Measurements from ENCODE around the gene RSPH1.

The RSPH1 gene

GRCh38 chr21:42492201-42492600 is 3.8 kb downstream of the RSPH1 start:
- TF ChIP-seq ZFX (IDR thresholded peaks at IDR 0.05) = no peak
- no peak for TF ChIP-seq CTCF (conservative IDR thresholded peaks at IDR 0.05)
- no peak overlapping the region for H3K27ac ChIP-seq

- H3K27ac ChIP-seq = no peak overlapping the region
- TF ChIP-seq ZFX (IDR thresholded peaks at IDR 0.05) = no peak
Observed at GRCh38 chr21:42491328-42491727, 4.7 kb downstream of the RSPH1 start.

GRCh38 chr21:42490720-42491119 is 5.3 kb downstream of the RSPH1 start:
- TF ChIP-seq CTCF (conservative IDR thresholded peaks at IDR 0.05) = no peak
- TF ChIP-seq ZFX (IDR thresholded peaks at IDR 0.05) = no peak
- H3K27ac ChIP-seq = no peak overlapping the region

- TF ChIP-seq ZFX (IDR thresholded peaks at IDR 0.05) = no peak
- H3K27ac ChIP-seq = no peak overlapping the region
Observed at GRCh38 chr21:42489991-42490390, 6.0 kb downstream of the RSPH1 start.

- TF ChIP-seq ZFX (IDR thresholded peaks at IDR 0.05) = no peak
- no peak for TF ChIP-seq CTCF (conservative IDR thresholded peaks at IDR 0.05)
- H3K27ac ChIP-seq = no peak overlapping the region
Observed at GRCh38 chr21:42489006-42489563, 6.9 kb downstream of the RSPH1 start.

GRCh38 chr21:42486531-42486930 is 9.5 kb downstream of the RSPH1 start:
- TF ChIP-seq CTCF (conservative IDR thresholded peaks at IDR 0.05) = no peak
- H3K27ac ChIP-seq = no peak overlapping the region

GRCh38 chr21:42486072-42486471 is 10.0 kb downstream of the RSPH1 start:
- H3K27ac ChIP-seq = no peak overlapping the region

GRCh38 chr21:42484966-42485365 is 11.1 kb downstream of the RSPH1 start:
- no peak overlapping the region for H3K27ac ChIP-seq
- TF ChIP-seq ZFX (IDR thresholded peaks at IDR 0.05) (no peak), CTCF (conservative IDR thresholded peaks at IDR 0.05) (no peak)

More at GRCh38 chr21:42486072-42486471, 10.0 kb downstream of the RSPH1 start:
- TF ChIP-seq ZFX (IDR thresholded peaks at IDR 0.05) = no peak
- TF ChIP-seq CTCF (conservative IDR thresholded peaks at IDR 0.05) = no peak

Measured in C4-2B (cell line).